ENCODE data around the gene OR52E5.

Gene OR52E5

GRCh38 chr11:5892908-5893307, at the start of gene OR52E5:
TSS of gene OR52E5 (plus strand) at chr11:5893208. CDS start at chr11:5900777, 7,569 bp downstream.
- H3K27me3 ChIP-seq (ENCODE audit: control insufficient read depth, insufficient read depth, low read length) = no peaks in the 10 kb centered on the region
- 0 out of 2 replicates have a peak, but pooled peaks cover 1% of the 10 kb centered on the region for H3K4me1 ChIP-seq (ENCODE audit: control insufficient read depth, insufficient read depth, low read length)
- no peaks in the 10 kb centered on the region for H3K36me3 ChIP-seq (ENCODE audit: control insufficient read depth, insufficient read depth, low read length)
- H3K4me3 ChIP-seq (ENCODE audit: low read depth, low read length) = no peak within 1 kb of the TSS
- H3K9ac ChIP-seq (ENCODE audit: low read depth, low read length) = no peak within 1 kb of the TSS
- no peak within 1 kb of the TSS for H3K27ac ChIP-seq (ENCODE audit: low read depth, low read length)
- no peaks in the 10 kb centered on the region for H3K9me3 ChIP-seq (ENCODE audit: control insufficient read depth, insufficient read depth, low read length)

GRCh38 chr11:5846701-5847100, 46.3 kb upstream of the OR52E5 start:
- Histone ChIP-seq H3K36me3 (ENCODE audit: control insufficient read depth, insufficient read depth, low read length) (no peaks in the 10 kb centered on the region), H3K27me3 (ENCODE audit: control insufficient read depth, insufficient read depth, low read length) (no peaks in the 10 kb centered on the region), H3K9ac (ENCODE audit: low read depth, low read length) (no peak overlapping the region), H3K27ac (ENCODE audit: low read depth, low read length) (no peak overlapping the region), H3K9me3 (ENCODE audit: control insufficient read depth, insufficient read depth, low read length) (no peaks in the 10 kb centered on the region), H3K4me1 (ENCODE audit: control insufficient read depth, insufficient read depth, low read length) (no peaks in the 10 kb centered on the region), H3K4me3 (ENCODE audit: low read depth, low read length) (no peak overlapping the region)

- Histone ChIP-seq H3K27ac (ENCODE audit: low read depth, low read length) (no peak overlapping the region), H3K27me3 (ENCODE audit: control insufficient read depth, insufficient read depth, low read length) (no peaks in the 10 kb centered on the region), H3K9ac (ENCODE audit: low read depth, low read length) (no peak overlapping the region), H3K4me3 (ENCODE audit: low read depth, low read length) (no peak overlapping the region), H3K4me1 (ENCODE audit: control insufficient read depth, insufficient read depth, low read length) (no peaks in the 10 kb centered on the region), H3K36me3 (ENCODE audit: control insufficient read depth, insufficient read depth, low read length) (no peaks in the 10 kb centered on the region), H3K9me3 (ENCODE audit: control insufficient read depth, insufficient read depth, low read length) (no peaks in the 10 kb centered on the region)
Measured at GRCh38 chr11:5847711-5848110, 45.3 kb upstream of the OR52E5 start.

GRCh38 chr11:5851002-5851401, 42.0 kb upstream of the OR52E5 start:
- no peak overlapping the region for H3K4me3 ChIP-seq (ENCODE audit: low read depth, low read length)
- H3K9me3 ChIP-seq (ENCODE audit: control insufficient read depth, insufficient read depth, low read length) = no peaks in the 10 kb centered on the region
- no peaks in the 10 kb centered on the region for H3K27me3 ChIP-seq (ENCODE audit: control insufficient read depth, insufficient read depth, low read length)
- no peaks in the 10 kb centered on the region for H3K36me3 ChIP-seq (ENCODE audit: control insufficient read depth, insufficient read depth, low read length)
- H3K9ac ChIP-seq (ENCODE audit: low read depth, low read length) = no peak overlapping the region
- no peak overlapping the region for H3K27ac ChIP-seq (ENCODE audit: low read depth, low read length)
- H3K4me1 ChIP-seq (ENCODE audit: control insufficient read depth, insufficient read depth, low read length) = no peaks in the 10 kb centered on the region

GRCh38 chr11:5857590-5857989, 35.4 kb upstream of the OR52E5 start, which contains the start of gene OR52E8:
TSS of gene OR52E8 (minus strand) at chr11:5857690. CDS start at chr11:5857690, 0 bp downstream.
- Histone ChIP-seq H3K4me1 (ENCODE audit: control insufficient read depth, insufficient read depth, low read length) (no peaks in the 10 kb centered on the region), H3K9ac (ENCODE audit: low read depth, low read length) (no peak within 1 kb of the TSS), H3K27ac (ENCODE audit: low read depth, low read length) (no peak within 1 kb of the TSS), H3K9me3 (ENCODE audit: control insufficient read depth, insufficient read depth, low read length) (no peaks in the 10 kb centered on the region), H3K36me3 (ENCODE audit: control insufficient read depth, insufficient read depth, low read length) (no peaks in the 10 kb centered on the region), H3K27me3 (ENCODE audit: control insufficient read depth, insufficient read depth, low read length) (no peaks in the 10 kb centered on the region), H3K4me3 (ENCODE audit: low read depth, low read length) (no peak within 1 kb of the TSS)

- Histone ChIP-seq H3K4me1 (ENCODE audit: control insufficient read depth, insufficient read depth, low read length) (no peaks in the 10 kb centered on the region), H3K9me3 (ENCODE audit: control insufficient read depth, insufficient read depth, low read length) (no peaks in the 10 kb centered on the region), H3K27ac (ENCODE audit: low read depth, low read length) (no peak overlapping the region), H3K4me3 (ENCODE audit: low read depth, low read length) (no peak overlapping the region), H3K27me3 (ENCODE audit: control insufficient read depth, insufficient read depth, low read length) (no peaks in the 10 kb centered on the region), H3K36me3 (ENCODE audit: control insufficient read depth, insufficient read depth, low read length) (no peaks in the 10 kb centered on the region), H3K9ac (ENCODE audit: low read depth, low read length) (no peak overlapping the region)
Measured at GRCh38 chr11:5865826-5866225, 27.2 kb upstream of the OR52E5 start.

- H3K27me3 ChIP-seq (ENCODE audit: control insufficient read depth, insufficient read depth, low read length) = no peaks in the 10 kb centered on the region
- no peaks in the 10 kb centered on the region for H3K9me3 ChIP-seq (ENCODE audit: control insufficient read depth, insufficient read depth, low read length)
- no peak overlapping the region for H3K4me3 ChIP-seq (ENCODE audit: low read depth, low read length)
- no peaks in the 10 kb centered on the region for H3K36me3 ChIP-seq (ENCODE audit: control insufficient read depth, insufficient read depth, low read length)
- no peak overlapping the region for H3K27ac ChIP-seq (ENCODE audit: low read depth, low read length)
- H3K9ac ChIP-seq (ENCODE audit: low read depth, low read length) = no peak overlapping the region
- H3K4me1 ChIP-seq (ENCODE audit: control insufficient read depth, insufficient read depth, low read length) = no peaks in the 10 kb centered on the region
Measured at GRCh38 chr11:5878564-5878963, 14.4 kb upstream of the OR52E5 start.

- H3K9me3 ChIP-seq (ENCODE audit: control insufficient read depth, insufficient read depth, low read length) = no peaks in the 10 kb centered on the region
- H3K36me3 ChIP-seq (ENCODE audit: control insufficient read depth, insufficient read depth, low read length) = no peaks in the 10 kb centered on the region
- H3K4me1 ChIP-seq (ENCODE audit: control insufficient read depth, insufficient read depth, low read length) = no peaks in the 10 kb centered on the region
- H3K9ac ChIP-seq (ENCODE audit: low read depth, low read length) = no peak within 1 kb of the TSS
- H3K4me3 ChIP-seq (ENCODE audit: low read depth, low read length) = no peak within 1 kb of the TSS
- no peaks in the 10 kb centered on the region for H3K27me3 ChIP-seq (ENCODE audit: control insufficient read depth, insufficient read depth, low read length)
- H3K27ac ChIP-seq (ENCODE audit: low read depth, low read length) = no peak within 1 kb of the TSS
Measured at GRCh38 chr11:5880329-5880728, 12.7 kb upstream of the OR52E5 start, which contains the start of gene OR52E4. TSS of gene OR52E4 (plus strand) at chr11:5880629. CDS start at chr11:5884293, 3,664 bp downstream.

GRCh38 chr11:5881756-5882155, 11.3 kb upstream of the OR52E5 start:
- no peak overlapping the region for H3K27ac ChIP-seq (ENCODE audit: low read depth, low read length)
- no peak overlapping the region for H3K9ac ChIP-seq (ENCODE audit: low read depth, low read length)
- no peaks in the 10 kb centered on the region for H3K36me3 ChIP-seq (ENCODE audit: control insufficient read depth, insufficient read depth, low read length)
- H3K27me3 ChIP-seq (ENCODE audit: control insufficient read depth, insufficient read depth, low read length) = no peaks in the 10 kb centered on the region
- H3K4me1 ChIP-seq (ENCODE audit: control insufficient read depth, insufficient read depth, low read length) = no peaks in the 10 kb centered on the region
- H3K9me3 ChIP-seq (ENCODE audit: control insufficient read depth, insufficient read depth, low read length) = no peaks in the 10 kb centered on the region
- H3K4me3 ChIP-seq (ENCODE audit: low read depth, low read length) = no peak overlapping the region

- Histone ChIP-seq H3K4me1 (ENCODE audit: control insufficient read depth, insufficient read depth, low read length) (0 out of 2 replicates have a peak, but pooled peaks cover 4% of the 10 kb centered on the region), H3K36me3 (ENCODE audit: control insufficient read depth, insufficient read depth, low read length) (no peaks in the 10 kb centered on the region), H3K9me3 (ENCODE audit: control insufficient read depth, insufficient read depth, low read length) (no peaks in the 10 kb centered on the region), H3K27ac (ENCODE audit: low read depth, low read length) (no peak overlapping the region), H3K9ac (ENCODE audit: low read depth, low read length) (no peak overlapping the region), H3K4me3 (ENCODE audit: low read depth, low read length) (no peak overlapping the region), H3K27me3 (ENCODE audit: control insufficient read depth, insufficient read depth, low read length) (no peaks in the 10 kb centered on the region)
Measured at GRCh38 chr11:5887172-5887571, 5.8 kb upstream of the OR52E5 start.

- Histone ChIP-seq H3K27ac (ENCODE audit: low read depth, low read length) (no peak overlapping the region), H3K9me3 (ENCODE audit: control insufficient read depth, insufficient read depth, low read length) (no peaks in the 10 kb centered on the region), H3K4me3 (ENCODE audit: low read depth, low read length) (no peak overlapping the region), H3K4me1 (ENCODE audit: control insufficient read depth, insufficient read depth, low read length) (0 out of 2 replicates have a peak, but pooled peaks cover 4% of the 10 kb centered on the region), H3K36me3 (ENCODE audit: control insufficient read depth, insufficient read depth, low read length) (no peaks in the 10 kb centered on the region), H3K9ac (ENCODE audit: low read depth, low read length) (no peak overlapping the region), H3K27me3 (ENCODE audit: control insufficient read depth, insufficient read depth, low read length) (no peaks in the 10 kb centered on the region)
Measured at GRCh38 chr11:5887661-5888060, 5.3 kb upstream of the OR52E5 start.

All from HUES48 (cell line).